Brain microvascular endothelial cell (primary cell): ENCODE results near the gene NR2F1.

Source experiments
- DNase-seq: peaks from one replicate; pipeline ENCODE4 v3.0.0-alpha.2; 2020
- H3K27ac ChIP-seq: fragments of 250-450 bp; sonication (Bioruptor Pico); 2 replicates; pipeline ENCODE4 v1.5.1; 2020; ENCODE audit warnings: mild to moderate bottlenecking, moderate library complexity
- H3K27me3 ChIP-seq: fragments of 250-450 bp; sonication (Bioruptor Pico); replicated peaks from 2 replicates; pipeline ENCODE4 v1.5.1; 2020; ENCODE audit warnings: mild to moderate bottlenecking
- H3K36me3 ChIP-seq: fragments of 250-450 bp; sonication (Bioruptor Pico); replicated peaks from 2 replicates; pipeline ENCODE4 v1.5.1; 2020; ENCODE audit warnings: mild to moderate bottlenecking
- H3K4me3 ChIP-seq: 2 replicates; pipeline ENCODE4 v1.5.1; 2011; ENCODE audit warnings: low read depth, mild to moderate bottlenecking, control low read depth, low read length, moderate library complexity
- in situ Hi-C: cut with HindIII; loops from 2 replicates; pipeline ENCODE4 v1.10.0; 2017; ENCODE audit warnings: low sequenced_read_pairs, low pct_ligation_motif_present
- TF ChIP-seq, protein P1 (sequence below): IDR thresholded peaks from 2 replicates; pipeline ENCODE4 v1.5.1; 2011; ENCODE audit warnings: low read depth, mild to moderate bottlenecking, moderate library complexity, low read length, control low read depth, inconsistent platforms; ENCODE audit errors: missing control alignments

NR2F1 gene

DNA sequence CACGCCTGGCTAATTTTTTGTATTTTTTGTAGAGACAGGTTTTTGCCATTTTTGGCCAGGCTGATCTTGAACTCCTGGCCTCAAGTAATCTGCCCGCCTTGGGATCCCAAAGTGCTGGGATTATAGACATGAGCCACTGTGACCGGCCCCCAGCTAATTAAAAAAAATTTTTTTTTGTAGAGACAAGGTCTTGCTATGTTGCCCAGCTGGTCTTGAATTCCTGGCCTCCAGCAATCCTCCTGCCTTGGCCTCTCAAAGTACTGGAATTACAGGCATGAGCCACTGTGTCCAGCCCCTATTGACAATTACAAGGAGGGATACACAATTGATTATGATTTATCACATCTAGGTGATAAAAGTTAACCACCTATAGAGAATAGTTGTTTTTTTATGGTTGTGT is 59.5 kb downstream of the NR2F1 start:
- in situ Hi-C loops, result no loop called here
- TF ChIP-seq, protein P1, sequence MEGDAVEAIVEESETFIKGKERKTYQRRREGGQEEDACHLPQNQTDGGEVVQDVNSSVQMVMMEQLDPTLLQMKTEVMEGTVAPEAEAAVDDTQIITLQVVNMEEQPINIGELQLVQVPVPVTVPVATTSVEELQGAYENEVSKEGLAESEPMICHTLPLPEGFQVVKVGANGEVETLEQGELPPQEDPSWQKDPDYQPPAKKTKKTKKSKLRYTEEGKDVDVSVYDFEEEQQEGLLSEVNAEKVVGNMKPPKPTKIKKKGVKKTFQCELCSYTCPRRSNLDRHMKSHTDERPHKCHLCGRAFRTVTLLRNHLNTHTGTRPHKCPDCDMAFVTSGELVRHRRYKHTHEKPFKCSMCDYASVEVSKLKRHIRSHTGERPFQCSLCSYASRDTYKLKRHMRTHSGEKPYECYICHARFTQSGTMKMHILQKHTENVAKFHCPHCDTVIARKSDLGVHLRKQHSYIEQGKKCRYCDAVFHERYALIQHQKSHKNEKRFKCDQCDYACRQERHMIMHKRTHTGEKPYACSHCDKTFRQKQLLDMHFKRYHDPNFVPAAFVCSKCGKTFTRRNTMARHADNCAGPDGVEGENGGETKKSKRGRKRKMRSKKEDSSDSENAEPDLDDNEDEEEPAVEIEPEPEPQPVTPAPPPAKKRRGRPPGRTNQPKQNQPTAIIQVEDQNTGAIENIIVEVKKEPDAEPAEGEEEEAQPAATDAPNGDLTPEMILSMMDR, result no peak
- Histone ChIP-seq H3K27ac (no peak overlapping the region), H3K36me3 (no peaks in the 10 kb centered on the region), H3K4me3 (no peak overlapping the region), H3K27me3 (no peaks in the 10 kb centered on the region)
- no peak for DNase-seq
